HepG2 (cell line): ENCODE data around the gene DPM2. TPM values are rescaled to one million over a fixed set of nuclear protein-coding genes. Genes with fewer than 3 reads are reported as not detected.

Experiments
- BCL3 ChIP-seq: sonication (generic); formaldehyde crosslinking; IDR thresholded peaks from 2 replicates; pipeline ENCODE4 v1.5.1; 2020; ENCODE audit warnings: mild to moderate bottlenecking, missing genetic modification reagents, moderate library complexity
- FOXC1 ChIP-seq: sonication (generic); formaldehyde crosslinking; IDR thresholded peaks from 2 replicates; pipeline ENCODE4 v1.8.0; 2022; ENCODE audit warnings: mild to moderate bottlenecking, missing genetic modification reagents, borderline replicate concordance
- FUBP1 ChIP-seq: sonication (generic); formaldehyde crosslinking; IDR thresholded peaks from 2 replicates; pipeline ENCODE4 v1.5.1; 2020; ENCODE audit warnings: missing genetic modification reagents, mild to moderate bottlenecking, borderline replicate concordance
- HOXA5 ChIP-seq: sonication (generic); formaldehyde crosslinking; IDR thresholded peaks from 2 replicates; pipeline ENCODE4 v1.4.0; 2020; ENCODE audit warnings: missing genetic modification reagents
- NFYC ChIP-seq: IDR thresholded peaks from 2 replicates; pipeline ENCODE4 v1.6.1; 2016; ENCODE audit warnings: missing genetic modification reagents, missing compliant biosample characterization
- PATZ1 ChIP-seq: sonication (generic); formaldehyde crosslinking; IDR thresholded peaks from 2 replicates; pipeline ENCODE4 v1.4.0; 2020; ENCODE audit warnings: missing genetic modification reagents
- POGZ ChIP-seq: sonication (generic); formaldehyde crosslinking; IDR thresholded peaks from 2 replicates; pipeline ENCODE4 v1.4.0; 2020; ENCODE audit warnings: mild to moderate bottlenecking, missing genetic modification reagents
- RAD21 ChIP-seq: fragments of 450-650 bp; formaldehyde crosslinking; IDR thresholded peaks from 2 replicates; pipeline ENCODE4 v1.5.0; 2020; ENCODE audit warnings: mild to moderate bottlenecking
- RNF2 ChIP-seq: fragments of 450-650 bp; conservative IDR thresholded peaks from 2 replicates; pipeline ENCODE4 v1.6.1; 2016; ENCODE audit warnings: low read depth
- SMARCE1 ChIP-seq: fragments of 450-650 bp; IDR thresholded peaks from 2 replicates; pipeline ENCODE4 v1.6.1; 2017; ENCODE audit warnings: borderline replicate concordance
- ZFP82 ChIP-seq: sonication (generic); formaldehyde crosslinking; IDR thresholded peaks from 2 replicates; pipeline ENCODE4 v1.5.1; 2020; ENCODE audit warnings: mild to moderate bottlenecking, missing genetic modification reagents, borderline replicate concordance
- ZFX ChIP-seq: sonication (generic); formaldehyde crosslinking; IDR thresholded peaks from 2 replicates; pipeline ENCODE4 v1.4.0; 2020; ENCODE audit warnings: mild to moderate bottlenecking, low read depth, missing genetic modification reagents, moderate library complexity
- ZNF432 ChIP-seq: sonication (generic); formaldehyde crosslinking; IDR thresholded peaks from 2 replicates; pipeline ENCODE4 v1.5.0; 2020; ENCODE audit warnings: missing genetic modification reagents, mild to moderate bottlenecking, borderline replicate concordance
- ZNF441 ChIP-seq: sonication (generic); formaldehyde crosslinking; IDR thresholded peaks from 2 replicates; pipeline ENCODE4 v1.7.0; 2021; ENCODE audit warnings: missing genetic modification reagents, borderline replicate concordance
- ZNF773 ChIP-seq: sonication (generic); formaldehyde crosslinking; IDR thresholded peaks from 2 replicates; pipeline ENCODE4 v1.4.0; 2020; ENCODE audit warnings: missing genetic modification reagents, borderline replicate concordance
- polyA plus RNA-seq, 8 experiments: library from polyadenylated mRNA; depleted of rRNA in 3 of 8; stranded (reverse) in 7 of 8; unstranded in 1 of 8; fragments of >200 nt; fragmentation: Illumina TruSeq in 4 of 8; extraction: Trizol in 4 of 8; gene quantifications; 2 replicates each; pipeline versions ENCODE4 v1.2.1 to v1.2.3, GENCODE V29; 2011 to 2016; ENCODE audit warnings: low read depth in 4 of 8, missing spikeins in 1 of 8, mixed read lengths in 1 of 8; ENCODE audit not compliant: insufficient read depth in 1 of 8
- total RNA-seq, 5 experiments: library from RNA; depleted of rRNA; stranded (reverse); fragments of >200 nt; fragmentation: Illumina TruSeq; extraction: Trizol; gene quantifications; 2 replicates each; pipeline ENCODE4 v1.2.3, GENCODE V29; 2016; ENCODE audit warnings: low read depth in 1 of 5
- TF ChIP-seq, protein P1 (sequence below): sonication (generic); formaldehyde crosslinking; IDR thresholded peaks from 2 replicates; pipeline ENCODE4 v1.5.0; 2020; ENCODE audit warnings: missing genetic modification reagents
- TF ChIP-seq, protein P2 (sequence below): IDR thresholded peaks from 2 replicates; pipeline ENCODE4 v1.6.1; 2016; ENCODE audit warnings: missing biosample characterization, missing genetic modification reagents, low read depth

DPM2 gene
- total and polyA plus RNA-seq, 2 of the 13 experiments (the other 11 are each of a cell fraction or from before 2014, with no cell fraction given) = 24.8 to 35.3 TPM

- TF ChIP-seq PATZ1 (CRISPR knock-in tag) = no peak
- TF ChIP-seq, protein P1, sequence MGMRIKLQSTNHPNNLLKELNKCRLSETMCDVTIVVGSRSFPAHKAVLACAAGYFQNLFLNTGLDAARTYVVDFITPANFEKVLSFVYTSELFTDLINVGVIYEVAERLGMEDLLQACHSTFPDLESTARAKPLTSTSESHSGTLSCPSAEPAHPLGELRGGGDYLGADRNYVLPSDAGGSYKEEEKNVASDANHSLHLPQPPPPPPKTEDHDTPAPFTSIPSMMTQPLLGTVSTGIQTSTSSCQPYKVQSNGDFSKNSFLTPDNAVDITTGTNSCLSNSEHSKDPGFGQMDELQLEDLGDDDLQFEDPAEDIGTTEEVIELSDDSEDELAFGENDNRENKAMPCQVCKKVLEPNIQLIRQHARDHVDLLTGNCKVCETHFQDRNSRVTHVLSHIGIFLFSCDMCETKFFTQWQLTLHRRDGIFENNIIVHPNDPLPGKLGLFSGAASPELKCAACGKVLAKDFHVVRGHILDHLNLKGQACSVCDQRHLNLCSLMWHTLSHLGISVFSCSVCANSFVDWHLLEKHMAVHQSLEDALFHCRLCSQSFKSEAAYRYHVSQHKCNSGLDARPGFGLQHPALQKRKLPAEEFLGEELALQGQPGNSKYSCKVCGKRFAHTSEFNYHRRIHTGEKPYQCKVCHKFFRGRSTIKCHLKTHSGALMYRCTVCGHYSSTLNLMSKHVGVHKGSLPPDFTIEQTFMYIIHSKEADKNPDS = no peak
- peak; percentile 14; the same call in 1 of the 2 replicates for TF ChIP-seq RAD21
- TF ChIP-seq, protein P2, sequence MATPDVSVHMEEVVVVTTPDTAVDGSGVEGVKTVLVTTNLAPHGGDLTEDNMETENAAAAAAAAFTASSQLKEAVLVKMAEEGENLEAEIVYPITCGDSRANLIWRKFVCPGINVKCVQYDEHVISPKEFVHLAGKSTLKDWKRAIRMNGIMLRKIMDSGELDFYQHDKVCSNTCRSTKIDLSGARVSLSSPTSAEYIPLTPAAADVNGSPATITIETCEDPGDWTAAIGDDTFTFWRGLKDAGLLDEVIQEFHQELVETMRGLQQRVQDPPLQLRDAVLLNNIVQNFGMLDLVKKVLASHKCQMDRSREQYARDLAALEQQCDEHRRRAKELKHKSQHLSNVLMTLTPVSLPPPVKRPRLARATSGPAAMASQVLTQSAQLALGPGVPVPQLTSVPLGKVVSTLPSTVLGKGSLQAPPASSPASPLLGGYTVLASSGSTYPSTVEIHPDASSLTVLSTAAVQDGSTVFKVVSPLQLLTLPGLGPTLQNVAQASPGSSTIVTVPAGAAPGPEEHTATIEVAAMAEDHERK (CRISPR knock-in tag) = no peak
- TF ChIP-seq BCL3 (CRISPR knock-in tag) = no peak
- TF ChIP-seq ZNF432 (CRISPR knock-in tag) = no peak
- TF ChIP-seq FUBP1 = no peak
- peak; percentile 54; the same call in 1 of the 2 replicates for TF ChIP-seq FOXC1 (CRISPR knock-in tag)
- TF ChIP-seq HOXA5 = no peak
- no peak for TF ChIP-seq ZNF773 (CRISPR knock-in tag)
- no peak for TF ChIP-seq POGZ (CRISPR knock-in tag)
- TF ChIP-seq ZNF441 (CRISPR knock-in tag) = no peak
- TF ChIP-seq RNF2 = no peak
- peak; percentile 72 for TF ChIP-seq ZFX (CRISPR knock-in tag)
- no peak for TF ChIP-seq SMARCE1
- no peak for TF ChIP-seq ZFP82 (CRISPR knock-in tag)
- no peak for TF ChIP-seq NFYC (CRISPR knock-in tag)
Observed at GRCh38 chr9:127918183-127919107, 19.2 kb downstream of the DPM2 start (continued).
